GM12878 (cell line): ENCODE data around the gene RARA.

Experiments used
- KDM1A ChIP-seq: fragments of 200-600 bp; sonication (generic); IDR thresholded peaks from 2 replicates; pipeline ENCODE4 v1.6.1; 2016; ENCODE audit warnings: borderline replicate concordance
- NFYB ChIP-seq: IDR thresholded peaks from 2 replicates; pipeline ENCODE4 v1.6.1; 2011; ENCODE audit warnings: low read depth, mild to moderate bottlenecking, low read length, improper control_type of control experiment, moderate library complexity; ENCODE audit not compliant: insufficient read depth
- POLR2A ChIP-seq: IDR thresholded peaks from 2 replicates; pipeline ENCODE4 v1.6.1; 2011; ENCODE audit warnings: low read depth, mild to moderate bottlenecking, low read length
- RCOR1 ChIP-seq: conservative IDR thresholded peaks from 2 replicates; pipeline ENCODE4 v1.6.1; 2012; ENCODE audit warnings: low read depth, low read length, improper control_type of control experiment
- SREBF2 ChIP-seq: IDR thresholded peaks from 2 replicates; pipeline ENCODE4 v1.6.1; 2012; ENCODE audit warnings: mild to moderate bottlenecking, low read length
- STAT1 ChIP-seq: fragments of 450-650 bp; conservative IDR thresholded peaks from 2 replicates; pipeline ENCODE4 v1.6.1; 2014; ENCODE audit warnings: antibody characterized with exemption, mild to moderate bottlenecking
- YY1 ChIP-seq: IDR thresholded peaks from 2 replicates; pipeline ENCODE4 v1.6.1; 2011; ENCODE audit warnings: low read depth, mild to moderate bottlenecking, low read length
- ZBED1 ChIP-seq: IDR thresholded peaks from 2 replicates; pipeline ENCODE4 v1.6.1; 2016; ENCODE audit warnings: borderline replicate concordance
- TF ChIP-seq, protein P1 (sequence below): IDR thresholded peaks from 2 replicates; pipeline ENCODE4 v1.6.1; 2012; ENCODE audit warnings: low read depth, low read length, improper control_type of control experiment
- TF ChIP-seq, protein P2 (sequence below), 3 experiments: IDR thresholded peaks in 2 of 3; conservative IDR thresholded peaks in 1 of 3; 2 replicates each; pipeline ENCODE4 v1.5.1; 2011; ENCODE audit warnings: low read depth in 3 of 3, low read length in 3 of 3, mild to moderate bottlenecking in 3 of 3, control low read depth in 2 of 3, moderate library complexity in 2 of 3, inconsistent platforms in 1 of 3, mixed read lengths in 1 of 3; ENCODE audit not compliant: control insufficient read depth in 2 of 3, insufficient read depth in 1 of 3; ENCODE audit errors: extremely low read depth in 1 of 3
- TF ChIP-seq, protein P3 (sequence below): IDR thresholded peaks from 2 replicates; pipeline ENCODE4 v1.6.1; 2012; ENCODE audit warnings: low read depth, low read length, improper control_type of control experiment
- TF ChIP-seq, protein P4 (sequence below): IDR thresholded peaks from 2 replicates; pipeline ENCODE4 v1.6.1; 2011; ENCODE audit warnings: low read depth, mild to moderate bottlenecking, low read length, moderate library complexity, borderline replicate concordance; ENCODE audit errors: extremely low read depth

DNA sequence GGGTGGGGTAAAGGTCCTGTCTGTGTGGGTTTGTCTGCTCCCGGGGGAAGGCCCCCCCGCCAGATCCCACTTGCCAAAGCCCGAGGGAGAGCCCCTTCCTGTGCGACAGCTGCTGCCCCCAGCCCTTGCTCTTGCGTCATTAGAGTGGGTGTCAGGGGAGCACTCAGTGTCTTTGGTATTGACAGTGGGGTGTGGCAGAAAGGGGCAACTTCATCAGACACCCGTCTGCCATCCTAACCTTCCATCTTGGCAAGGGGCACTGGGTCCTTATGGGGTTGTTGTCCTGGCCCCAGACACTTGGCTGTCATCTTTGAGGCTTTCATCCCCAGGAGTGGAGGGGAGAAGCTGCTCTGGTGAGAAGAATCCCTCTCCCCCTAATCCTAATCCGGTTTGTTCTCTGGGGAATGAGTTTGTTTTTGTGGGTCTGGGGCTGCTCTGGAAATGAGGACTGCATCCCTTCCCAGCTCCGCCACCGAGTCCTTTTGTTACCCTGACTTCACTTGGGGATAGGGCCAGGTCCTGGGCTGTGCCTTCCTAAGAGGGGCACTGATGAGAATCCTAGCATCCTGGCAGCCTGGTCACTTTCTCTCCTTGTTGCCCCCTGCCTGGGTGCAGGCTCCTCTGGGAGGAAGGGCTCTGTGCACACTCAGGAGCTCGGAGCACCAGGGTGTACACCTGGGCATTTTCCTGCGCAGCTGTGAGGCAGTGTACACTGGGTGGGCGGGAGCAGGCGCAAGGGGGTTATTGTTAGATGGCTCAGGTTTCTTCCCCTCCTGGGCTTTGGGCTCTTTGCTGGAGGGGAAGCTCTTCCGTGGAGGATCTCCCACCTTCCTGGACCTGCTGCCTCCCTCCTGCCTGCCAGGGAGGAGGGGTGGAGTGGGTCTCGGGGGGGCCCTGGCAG, 34.5 kb downstream of the RARA start:
- no peak for TF ChIP-seq POLR2A
- TF ChIP-seq, protein P1, sequence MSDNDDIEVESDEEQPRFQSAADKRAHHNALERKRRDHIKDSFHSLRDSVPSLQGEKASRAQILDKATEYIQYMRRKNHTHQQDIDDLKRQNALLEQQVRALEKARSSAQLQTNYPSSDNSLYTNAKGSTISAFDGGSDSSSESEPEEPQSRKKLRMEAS, result no peak
- TF ChIP-seq, protein P2, sequence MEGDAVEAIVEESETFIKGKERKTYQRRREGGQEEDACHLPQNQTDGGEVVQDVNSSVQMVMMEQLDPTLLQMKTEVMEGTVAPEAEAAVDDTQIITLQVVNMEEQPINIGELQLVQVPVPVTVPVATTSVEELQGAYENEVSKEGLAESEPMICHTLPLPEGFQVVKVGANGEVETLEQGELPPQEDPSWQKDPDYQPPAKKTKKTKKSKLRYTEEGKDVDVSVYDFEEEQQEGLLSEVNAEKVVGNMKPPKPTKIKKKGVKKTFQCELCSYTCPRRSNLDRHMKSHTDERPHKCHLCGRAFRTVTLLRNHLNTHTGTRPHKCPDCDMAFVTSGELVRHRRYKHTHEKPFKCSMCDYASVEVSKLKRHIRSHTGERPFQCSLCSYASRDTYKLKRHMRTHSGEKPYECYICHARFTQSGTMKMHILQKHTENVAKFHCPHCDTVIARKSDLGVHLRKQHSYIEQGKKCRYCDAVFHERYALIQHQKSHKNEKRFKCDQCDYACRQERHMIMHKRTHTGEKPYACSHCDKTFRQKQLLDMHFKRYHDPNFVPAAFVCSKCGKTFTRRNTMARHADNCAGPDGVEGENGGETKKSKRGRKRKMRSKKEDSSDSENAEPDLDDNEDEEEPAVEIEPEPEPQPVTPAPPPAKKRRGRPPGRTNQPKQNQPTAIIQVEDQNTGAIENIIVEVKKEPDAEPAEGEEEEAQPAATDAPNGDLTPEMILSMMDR (IDR thresholded peaks at IDR 0.05 in 2 of 3, conservative IDR thresholded peaks at IDR 0.05 in 1 of 3; ENCODE audit: control insufficient read depth in 2 of 3, extremely low read depth in 1 of 3, insufficient read depth in 1 of 3, low read depth in 3 of 3, low read length in 3 of 3), result no peak
- TF ChIP-seq, protein P3, sequence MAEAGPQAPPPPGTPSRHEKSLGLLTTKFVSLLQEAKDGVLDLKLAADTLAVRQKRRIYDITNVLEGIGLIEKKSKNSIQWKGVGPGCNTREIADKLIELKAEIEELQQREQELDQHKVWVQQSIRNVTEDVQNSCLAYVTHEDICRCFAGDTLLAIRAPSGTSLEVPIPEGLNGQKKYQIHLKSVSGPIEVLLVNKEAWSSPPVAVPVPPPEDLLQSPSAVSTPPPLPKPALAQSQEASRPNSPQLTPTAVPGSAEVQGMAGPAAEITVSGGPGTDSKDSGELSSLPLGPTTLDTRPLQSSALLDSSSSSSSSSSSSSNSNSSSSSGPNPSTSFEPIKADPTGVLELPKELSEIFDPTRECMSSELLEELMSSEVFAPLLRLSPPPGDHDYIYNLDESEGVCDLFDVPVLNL, result no peak
- TF ChIP-seq STAT1, result no peak
- TF ChIP-seq RCOR1, result no peak
- no peak for TF ChIP-seq KDM1A
- no peak for TF ChIP-seq YY1
- TF ChIP-seq, protein P4, sequence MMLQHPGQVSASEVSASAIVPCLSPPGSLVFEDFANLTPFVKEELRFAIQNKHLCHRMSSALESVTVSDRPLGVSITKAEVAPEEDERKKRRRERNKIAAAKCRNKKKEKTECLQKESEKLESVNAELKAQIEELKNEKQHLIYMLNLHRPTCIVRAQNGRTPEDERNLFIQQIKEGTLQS, result no peak
- TF ChIP-seq NFYB, result no peak
- TF ChIP-seq ZBED1, result no peak
- TF ChIP-seq SREBF2, result no peak
